ENCODE results near the gene GLI1.
"Not testable (repeated sequence)": the region's sequence is repeated elsewhere in the genome, so short reads cannot be mapped to it uniquely, and the experiment has no call there.

The GLI1 gene

GRCh38 chr12:57497223-57498131 lies 37.9 kb downstream of the GLI1 start:
- DNase-seq (ENCODE audit: low spot score): no peak

DNA sequence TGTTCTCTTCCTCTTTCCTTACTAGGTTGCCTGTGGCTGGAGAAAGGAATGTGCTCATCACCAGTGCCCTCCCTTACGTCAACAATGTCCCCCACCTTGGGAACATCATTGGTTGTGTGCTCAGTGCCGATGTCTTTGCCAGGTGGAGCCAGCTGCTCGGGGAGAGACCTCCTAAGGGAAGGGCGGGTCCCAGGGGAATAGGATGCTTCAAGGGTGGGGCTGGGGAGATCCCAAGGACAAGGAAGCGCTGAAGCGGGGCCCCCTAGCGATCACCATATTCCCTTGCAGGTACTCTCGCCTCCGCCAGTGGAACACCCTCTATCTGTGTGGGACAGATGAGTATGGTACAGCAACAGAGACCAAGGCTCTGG lies 38.5 kb downstream of the GLI1 start:
- DNase-seq (ENCODE audit: low spot score): no peak

DNA sequence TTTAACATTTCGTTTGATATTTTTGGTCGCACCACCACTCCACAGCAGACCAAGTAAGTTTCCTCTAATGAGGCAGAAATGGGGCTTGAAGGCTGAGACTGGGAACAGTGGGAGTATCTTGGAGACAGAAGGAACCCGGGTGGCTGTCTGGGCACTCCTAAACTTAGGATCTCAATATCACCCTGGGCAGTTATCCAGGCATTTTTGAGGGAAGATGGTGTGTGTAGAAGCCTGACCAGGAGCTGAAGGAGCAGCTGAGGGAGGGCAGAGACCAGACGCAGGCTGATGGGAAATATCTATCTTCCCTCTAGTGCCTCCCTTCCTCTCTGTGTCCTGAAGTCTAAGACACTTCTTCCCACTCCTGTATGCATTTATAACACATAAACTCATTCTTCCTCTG lies 39.0 kb downstream of the GLI1 start:
- no peak for DNase-seq (ENCODE audit: low spot score)

- no peak for DNase-seq (ENCODE audit: low spot score)
Observed at GRCh38 chr12:57500213-57500612, 40.6 kb downstream of the GLI1 start.

DNA sequence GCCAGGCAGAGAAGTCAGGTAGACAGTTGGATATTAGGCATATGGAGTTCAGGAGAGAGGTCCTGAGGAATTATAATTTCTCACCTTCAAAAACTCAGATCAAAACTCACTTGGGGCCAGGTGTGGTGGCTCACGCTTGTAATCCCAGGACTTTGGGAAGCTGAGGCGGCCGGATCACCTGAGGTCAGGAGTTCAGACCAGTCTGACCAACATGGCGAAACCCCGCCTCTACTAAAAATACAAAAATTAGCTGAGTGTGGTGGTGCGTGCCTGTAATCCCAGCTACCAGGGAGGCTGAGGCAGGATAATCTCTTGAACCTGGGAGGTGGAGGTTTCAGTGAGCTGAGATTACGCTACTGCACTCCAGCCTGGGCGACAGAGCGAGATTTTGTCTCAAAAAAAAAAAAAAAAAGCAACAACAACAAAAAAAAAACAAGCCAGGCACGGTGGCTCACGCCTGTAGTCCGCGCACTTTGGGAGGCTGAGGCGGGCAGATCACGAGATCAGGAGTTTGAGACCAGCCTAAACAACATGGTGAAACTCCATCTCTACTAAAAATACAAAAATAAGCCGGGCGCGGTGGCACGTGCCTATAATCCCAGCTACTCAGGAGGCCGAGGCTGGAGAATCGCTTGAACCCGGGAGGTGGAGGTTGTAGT lies 42.9 kb downstream of the GLI1 start:
- DNase-seq (ENCODE audit: low spot score): not testable (repeated sequence)

GRCh38 chr12:57506541-57506940 lies 47.0 kb downstream of the GLI1 start:
- DNase-seq (ENCODE audit: low spot score): not testable (repeated sequence)

- DNase-seq (ENCODE audit: low spot score): not testable (repeated sequence)
Observed at GRCh38 chr12:57507796-57508195, 48.2 kb downstream of the GLI1 start.

DNA sequence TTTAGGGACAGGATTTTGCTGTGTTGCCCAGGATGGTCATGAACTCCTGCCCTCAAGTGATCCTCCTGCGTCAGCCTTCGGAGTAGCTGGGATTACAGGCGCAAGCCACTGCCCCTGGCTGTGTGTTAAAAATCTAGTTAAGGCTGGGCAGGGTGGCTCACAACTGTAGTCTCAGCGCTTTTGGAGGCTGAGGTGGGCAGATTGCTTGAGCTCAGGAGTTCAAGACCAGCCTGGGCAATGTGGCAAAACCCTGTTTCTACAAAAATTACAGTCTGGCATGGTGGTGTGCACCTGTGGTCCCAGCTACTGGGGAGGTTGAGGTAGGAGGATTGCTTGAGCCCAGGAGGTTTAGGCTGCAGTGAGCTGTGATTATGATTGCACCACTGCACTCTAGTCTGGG lies 51.6 kb downstream of the GLI1 start:
- DNase-seq (ENCODE audit: low spot score): no peak

GRCh38 chr12:57511588-57512325 lies 52.2 kb downstream of the GLI1 start:
- no peak for DNase-seq (ENCODE audit: low spot score)

GRCh38 chr12:57512665-57513064 lies 53.1 kb downstream of the GLI1 start:
- no peak for DNase-seq (ENCODE audit: low spot score)

GRCh38 chr12:57513266-57513665 lies 53.7 kb downstream of the GLI1 start:
- no peak for DNase-seq (ENCODE audit: low spot score)

DNA sequence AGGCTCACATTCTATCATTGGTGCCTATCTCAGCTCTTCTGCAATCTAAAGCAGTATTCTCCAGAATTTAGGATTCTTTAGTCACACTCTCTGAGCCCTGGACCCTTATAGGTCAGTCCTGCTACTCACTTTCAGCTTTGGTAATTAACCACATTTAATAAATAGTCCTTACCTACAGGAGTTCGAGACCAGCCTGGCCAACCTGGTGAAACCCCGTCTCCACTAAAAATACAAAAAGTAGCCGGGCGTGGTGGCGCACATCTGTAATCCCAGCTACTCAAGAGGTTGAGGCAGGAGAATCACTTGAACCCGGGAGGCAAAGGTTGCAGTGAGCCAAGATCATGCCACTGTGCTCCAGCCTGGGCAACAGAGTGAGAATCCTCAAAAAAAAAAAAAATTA lies 54.1 kb downstream of the GLI1 start:
- DNase-seq (ENCODE audit: low spot score): not testable (repeated sequence)

GRCh38 chr12:57514246-57514645 lies 54.7 kb downstream of the GLI1 start:
- DNase-seq (ENCODE audit: low spot score): not testable (repeated sequence)

GRCh38 chr12:57514720-57515407 lies 55.3 kb downstream of the GLI1 start:
- no peak for DNase-seq (ENCODE audit: low spot score)

DNA sequence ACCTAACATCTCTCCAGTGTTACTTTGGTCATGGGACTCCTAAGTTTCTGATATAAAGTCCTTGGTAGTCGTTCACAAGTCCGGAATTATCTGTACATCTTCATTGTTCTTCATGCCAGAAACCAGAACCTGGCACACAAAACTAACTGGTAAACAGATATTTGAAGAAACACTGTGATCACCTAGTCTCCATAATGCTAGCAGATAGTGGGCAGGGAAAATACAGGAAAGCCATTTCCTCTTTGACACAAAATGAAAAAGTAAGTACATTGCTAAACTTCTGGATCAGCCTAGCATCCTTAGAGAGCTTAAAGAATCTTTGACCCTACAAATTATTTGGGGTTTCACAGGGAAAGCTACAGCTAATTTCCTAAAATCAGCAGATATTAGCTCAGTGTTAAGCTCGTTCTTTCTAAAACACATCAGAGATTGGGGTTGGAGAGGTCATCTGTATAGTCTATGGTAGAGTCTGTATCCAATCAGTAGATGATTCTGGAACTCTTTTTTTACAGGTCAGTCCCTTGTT lies 55.9 kb downstream of the GLI1 start:
- no peak for DNase-seq (ENCODE audit: low spot score)

DNA sequence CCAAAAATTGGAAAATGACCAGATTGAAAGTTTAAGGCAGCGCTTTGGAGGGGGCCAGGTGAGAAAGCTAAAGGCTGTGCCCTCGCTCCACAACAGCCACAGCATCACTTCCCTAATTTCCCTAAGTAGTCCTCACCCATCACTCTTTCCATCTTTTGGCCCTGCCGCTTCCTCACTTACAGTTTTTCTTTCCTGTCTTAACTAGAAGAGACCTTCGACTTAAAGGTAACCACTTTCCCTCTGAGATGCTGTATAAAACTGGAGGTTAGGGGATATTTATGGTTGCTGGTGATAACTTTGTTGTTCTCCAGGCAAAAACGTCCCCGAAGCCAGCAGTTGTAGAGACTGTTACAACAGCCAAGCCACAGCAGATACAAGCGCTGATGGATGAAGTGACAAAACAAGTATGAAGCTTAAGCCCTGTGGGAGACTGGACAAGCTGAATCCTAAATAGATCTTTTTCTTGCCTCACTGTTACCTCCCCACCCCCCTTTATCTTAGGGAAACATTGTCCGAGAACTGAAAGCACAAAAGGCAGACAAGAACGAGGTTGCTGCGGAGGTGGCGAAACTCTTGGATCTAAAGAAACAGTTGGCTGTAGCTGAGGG lies 56.5 kb downstream of the GLI1 start:
- no peak for DNase-seq (ENCODE audit: low spot score)

DNA sequence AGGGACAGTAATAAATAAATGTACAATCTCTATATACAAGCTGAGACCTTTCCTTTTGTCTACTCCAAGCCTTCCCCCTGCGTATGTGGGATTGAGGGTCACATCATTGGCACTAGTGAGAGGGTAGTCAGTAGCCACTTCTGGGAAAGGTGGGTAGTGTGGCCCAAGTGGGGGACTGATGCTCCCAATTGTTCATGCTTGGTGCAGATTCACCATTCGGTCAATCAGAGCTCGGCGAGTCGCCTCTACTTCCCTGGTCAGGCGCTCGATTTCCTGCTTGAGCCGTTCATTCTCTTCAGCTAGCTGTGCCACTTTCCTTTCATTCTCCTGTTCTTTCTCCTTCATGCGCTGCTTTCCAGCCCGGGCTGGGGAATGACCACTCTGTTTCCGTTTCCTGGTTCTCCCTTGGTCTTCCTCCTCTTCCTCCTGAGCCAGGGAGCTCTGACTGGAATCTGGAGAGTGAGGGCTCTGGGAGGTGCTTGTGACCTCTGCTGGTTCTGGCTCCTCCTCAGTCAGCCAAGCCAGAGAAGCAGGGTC lies 57.1 kb downstream of the GLI1 start:
- DNase-seq (ENCODE audit: low spot score): no peak

- no peak for DNase-seq (ENCODE audit: low spot score)
Observed at GRCh38 chr12:57517187-57517586, 57.6 kb downstream of the GLI1 start.

GRCh38 chr12:57517718-57518117 lies 58.1 kb downstream of the GLI1 start:
- DNase-seq (ENCODE audit: low spot score): not testable (repeated sequence)

DNA sequence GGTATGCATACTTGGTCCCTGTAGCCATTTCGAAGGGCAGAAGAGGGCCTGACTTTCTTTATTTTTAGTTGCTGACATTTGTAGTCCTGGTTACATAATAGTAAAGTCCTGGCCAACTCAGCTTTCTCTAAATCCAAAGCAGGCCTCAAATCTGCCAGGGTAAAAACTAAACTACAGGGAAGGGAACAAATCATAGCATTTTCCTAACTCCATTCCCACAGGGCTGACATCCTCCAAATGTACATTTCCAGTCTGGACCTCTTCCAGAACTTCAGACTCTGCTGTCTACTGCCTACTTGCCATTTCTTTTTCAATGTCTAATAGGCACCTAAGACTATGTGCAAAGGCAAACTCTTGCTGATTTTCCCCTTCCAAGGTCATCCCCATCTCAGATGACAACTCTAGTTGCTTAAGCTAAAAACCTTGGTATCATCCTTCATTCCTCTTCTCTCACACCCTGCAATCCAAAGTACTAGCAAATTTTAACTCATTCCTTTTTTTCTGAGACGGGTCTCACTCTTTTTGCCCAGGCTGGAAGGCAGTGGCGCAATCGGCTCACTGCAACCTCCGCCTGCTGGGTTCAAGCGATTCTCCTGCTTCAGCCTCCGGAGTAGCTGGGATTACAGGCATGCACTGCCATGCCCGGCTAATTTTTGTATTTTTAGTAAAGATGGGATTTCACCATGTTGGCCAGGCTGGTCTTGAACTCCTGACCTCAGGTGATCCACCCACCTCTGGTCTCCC lies 58.8 kb downstream of the GLI1 start:
- no peak for DNase-seq (ENCODE audit: low spot score)

All from left forelimb (tissue), 1 donor.